Measurements from ENCODE around the gene OOSP1.
"Not testable (repeated sequence)": the region's sequence is repeated elsewhere in the genome, so short reads cannot be mapped to it uniquely, and the experiment has no call there.

Gene OOSP1

GRCh38 chr11:59960502-59961381, 22.5 kb downstream of the OOSP1 start:
- peak; percentile 2 for DNase-seq (ENCODE audit: low spot score)

- DNase-seq (ENCODE audit: low spot score), result no peak
Measured at GRCh38 chr11:59962107-59962482, 23.9 kb downstream of the OOSP1 start.

- no peak for DNase-seq (ENCODE audit: low spot score)
Measured at GRCh38 chr11:59963733-59964132, 25.5 kb downstream of the OOSP1 start, which contains the start of gene OOSP4A. Gene OOSP4A, plus strand, starts transcription at chr11:59964033. Its CDS starts 0 bp downstream, at chr11:59964033.

- no peak for DNase-seq (ENCODE audit: low spot score)
Measured at GRCh38 chr11:59965424-59965823, 27.2 kb downstream of the OOSP1 start.

GRCh38 chr11:59966201-59966600, 28.0 kb downstream of the OOSP1 start:
- DNase-seq (ENCODE audit: low spot score), result no peak

GRCh38 chr11:59967677-59968394, 29.6 kb downstream of the OOSP1 start:
- DNase-seq (ENCODE audit: low spot score), result no peak

- DNase-seq (ENCODE audit: low spot score), result no peak
Measured at GRCh38 chr11:59968395-59968783, 30.2 kb downstream of the OOSP1 start.

- no peak for DNase-seq (ENCODE audit: low spot score)
Measured at GRCh38 chr11:59973097-59973496, 34.9 kb downstream of the OOSP1 start.

GRCh38 chr11:59981106-59981770, 43.0 kb downstream of the OOSP1 start:
- DNase-seq (ENCODE audit: low spot score), result no peak

GRCh38 chr11:59982037-59982436, 43.8 kb downstream of the OOSP1 start:
- DNase-seq (ENCODE audit: low spot score), result not testable (repeated sequence)

GRCh38 chr11:59983212-59983611, 45.0 kb downstream of the OOSP1 start:
- DNase-seq (ENCODE audit: low spot score), result no peak

GRCh38 chr11:59984368-59984767, 46.1 kb downstream of the OOSP1 start:
- no peak for DNase-seq (ENCODE audit: low spot score)

GRCh38 chr11:59990421-59990820, 52.2 kb downstream of the OOSP1 start:
- DNase-seq (ENCODE audit: low spot score), result no peak

GRCh38 chr11:59992425-59992824, 54.2 kb downstream of the OOSP1 start:
- DNase-seq (ENCODE audit: low spot score), result no peak

GRCh38 chr11:59997800-59998199, 59.6 kb downstream of the OOSP1 start:
- DNase-seq (ENCODE audit: low spot score), result no peak

- DNase-seq (ENCODE audit: low spot score), result no peak
Measured at GRCh38 chr11:59999691-60000090, 61.5 kb downstream of the OOSP1 start.

GRCh38 chr11:60003729-60004128, 65.5 kb downstream of the OOSP1 start:
- DNase-seq (ENCODE audit: low spot score), result no peak

GRCh38 chr11:60005360-60005759, 67.1 kb downstream of the OOSP1 start:
- DNase-seq (ENCODE audit: low spot score), result no peak
